Gastrocnemius medialis (tissue), 4 donors: ENCODE results near the gene GRID1.

ENCODE experiments used
- CTCF ChIP-seq, 5 experiments: fragments of 450-650 bp in 3 of 5; fragments of 200-600 bp in 2 of 5; sonication (generic) in 2 of 5; IDR thresholded peaks in 4 of 5; conservative IDR thresholded peaks in 1 of 5; 1 replicate in 4 of 5; 2 replicates in 1 of 5; pipeline ENCODE4 v1.5.1; 2016 to 2019; ENCODE audit warnings: antibody characterized with exemption in 5 of 5, mild to moderate bottlenecking in 3 of 5, moderate library complexity in 3 of 5
- POLR2A ChIP-seq, 2 donors: fragments of 450-650 bp; IDR thresholded peaks; one replicate each; pipeline ENCODE4 v1.6.1; 2017; ENCODE audit warnings: antibody characterized with exemption in 2 of 2, mild to moderate bottlenecking in 2 of 2, moderate library complexity in 2 of 2

DNA sequence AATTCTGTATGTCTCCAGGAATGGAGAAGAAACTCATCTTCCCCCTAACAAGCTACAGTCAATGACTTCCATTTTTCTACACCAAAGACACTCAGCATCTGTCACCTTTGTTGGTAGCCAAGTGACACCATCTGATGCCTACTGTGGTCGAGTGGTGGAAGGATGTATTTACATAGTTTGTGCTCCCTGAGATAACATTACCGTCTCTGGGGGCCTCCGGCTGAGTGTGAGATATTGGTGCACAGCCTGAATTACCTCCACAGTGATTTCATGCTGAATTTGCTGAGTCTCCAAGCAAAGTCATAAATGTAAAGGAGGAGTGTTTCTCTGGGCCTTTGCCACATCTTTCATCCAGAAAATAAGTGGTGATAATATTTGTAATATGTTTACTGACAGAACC is 114.0 kb downstream of the GRID1 start:
- TF ChIP-seq CTCF (IDR thresholded peaks at IDR 0.05 in 4 of 5, conservative IDR thresholded peaks at IDR 0.05 in 1 of 5), result no peak
- no peak for TF ChIP-seq POLR2A (IDR thresholded peaks at IDR 0.05)
